GM18868 (cell line): Measurements from ENCODE around the gene ADAM19.

ENCODE experiments used
- ATAC-seq: cut with Tn5 transposase; IDR thresholded peaks from one replicate; pipeline ENCODE4 v1.9.1; 2021; ENCODE audit warnings: mild to moderate bottlenecking, moderate library complexity; ENCODE audit not compliant: unreplicated experiment

Gene ADAM19

GRCh38 chr5:157520911-157521703, 54.5 kb downstream of the ADAM19 start:
- no peak for ATAC-seq

GRCh38 chr5:157519579-157520253, 55.9 kb downstream of the ADAM19 start:
- ATAC-seq: peak; percentile 64

GRCh38 chr5:157518963-157519362, 56.6 kb downstream of the ADAM19 start:
- ATAC-seq: peak; percentile 95

- ATAC-seq: no peak
Observed at GRCh38 chr5:157516626-157517325, 58.8 kb downstream of the ADAM19 start.

- ATAC-seq: no peak
Observed at GRCh38 chr5:157516006-157516405, 59.6 kb downstream of the ADAM19 start.

GRCh38 chr5:157514974-157515373, 60.6 kb downstream of the ADAM19 start:
- no peak for ATAC-seq

GRCh38 chr5:157513182-157513581, 62.4 kb downstream of the ADAM19 start:
- ATAC-seq: no peak

GRCh38 chr5:157511651-157512644, 63.6 kb downstream of the ADAM19 start:
- no peak for ATAC-seq

- no peak for ATAC-seq
Observed at GRCh38 chr5:157510682-157511081, 64.9 kb downstream of the ADAM19 start.

- ATAC-seq: peak; percentile 82
Observed at GRCh38 chr5:157509587-157509986, 66.0 kb downstream of the ADAM19 start.

- ATAC-seq: no peak
Observed at GRCh38 chr5:157509093-157509492, 66.5 kb downstream of the ADAM19 start.

GRCh38 chr5:157506981-157507780, 68.4 kb downstream of the ADAM19 start:
- no peak for ATAC-seq

- no peak for ATAC-seq
Observed at GRCh38 chr5:157506066-157506590, 69.4 kb downstream of the ADAM19 start.

- no peak for ATAC-seq
Observed at GRCh38 chr5:157505496-157505895, 70.1 kb downstream of the ADAM19 start.

- no peak for ATAC-seq
Observed at GRCh38 chr5:157504053-157504452, 71.5 kb downstream of the ADAM19 start.

- ATAC-seq: peak; percentile 82
Observed at GRCh38 chr5:157502143-157502647, 73.4 kb downstream of the ADAM19 start.

GRCh38 chr5:157497875-157498611, 77.5 kb downstream of the ADAM19 start:
- ATAC-seq: no peak

- ATAC-seq: no peak
Observed at GRCh38 chr5:157496864-157497263, 78.7 kb downstream of the ADAM19 start.
